NCI-H1930 (cell line): ENCODE measurements around the gene GPRIN1.

ENCODE experiments used
- DNase-seq, 2 experiments: peaks; one replicate each; lab custom pipeline; 2025; lab: John Stamatoyannopoulos, UW

The GPRIN1 gene

GRCh38 chr5:176643491-176644219, 33.7 kb upstream of the GPRIN1 start:
- no peak for DNase-seq

- DNase-seq, result no peak
Observed at GRCh38 chr5:176642675-176643490, 32.9 kb upstream of the GPRIN1 start.

GRCh38 chr5:176640616-176641015, 30.7 kb upstream of the GPRIN1 start:
- DNase-seq, result no peak

- no peak for DNase-seq
Observed at GRCh38 chr5:176639981-176640380, 30.0 kb upstream of the GPRIN1 start.

- DNase-seq, result no peak
Observed at GRCh38 chr5:176639208-176639607, 29.3 kb upstream of the GPRIN1 start.

- no peak for DNase-seq
Observed at GRCh38 chr5:176638437-176638836, 28.5 kb upstream of the GPRIN1 start.

GRCh38 chr5:176637556-176637955, 27.6 kb upstream of the GPRIN1 start:
- no peak for DNase-seq

GRCh38 chr5:176636426-176636825, 26.5 kb upstream of the GPRIN1 start:
- DNase-seq, result no peak

GRCh38 chr5:176633598-176633997, 23.6 kb upstream of the GPRIN1 start:
- no peak for DNase-seq

GRCh38 chr5:176632745-176633144, 22.8 kb upstream of the GPRIN1 start:
- no peak for DNase-seq

GRCh38 chr5:176631383-176632200, 21.6 kb upstream of the GPRIN1 start:
- no peak for DNase-seq

- no peak for DNase-seq
Observed at GRCh38 chr5:176630681-176631222, 20.8 kb upstream of the GPRIN1 start.

- peak in 1 of 2 experiments; percentile 41 for DNase-seq
Observed at GRCh38 chr5:176629853-176630680, 20.1 kb upstream of the GPRIN1 start, which contains the start of the genes EIF4E1B and SNCB. TSS of gene EIF4E1B (plus strand) at chr5:176630675. CDS start at chr5:176642788, 12,113 bp downstream. TSS of gene SNCB (minus strand) at chr5:176630534. CDS start at chr5:176629654, 880 bp downstream.

GRCh38 chr5:176629317-176629852, 19.4 kb upstream of the GPRIN1 start:
- no peak for DNase-seq

- no peak for DNase-seq
Observed at GRCh38 chr5:176628406-176629228, 18.7 kb upstream of the GPRIN1 start.

- DNase-seq, result no peak
Observed at GRCh38 chr5:176627582-176627981, 17.6 kb upstream of the GPRIN1 start.

- DNase-seq, result no peak
Observed at GRCh38 chr5:176626876-176627236, 16.9 kb upstream of the GPRIN1 start.

- no peak for DNase-seq
Observed at GRCh38 chr5:176625966-176626875, 16.3 kb upstream of the GPRIN1 start.

GRCh38 chr5:176625512-176625911, 15.6 kb upstream of the GPRIN1 start:
- no peak for DNase-seq
